ENCODE data around the gene MCOLN1.

GRCh38 chr19:7575434-7576040, 53.1 kb downstream of the MCOLN1 start:
- no peak for TF ChIP-seq CTCF (IDR thresholded peaks at IDR 0.05)
- no peak for TF ChIP-seq EZH2 (IDR thresholded peaks at IDR 0.05)
- no peak for TF ChIP-seq EZH2phosphoT487 (IDR thresholded peaks at IDR 0.05)
